GM19395 (cell line): ENCODE measurements around the gene GJA5.

Source experiments
- ATAC-seq: cut with Tn5 transposase; IDR thresholded peaks from one replicate; pipeline ENCODE4 v1.9.1; 2021; ENCODE audit warnings: mild to moderate bottlenecking, moderate library complexity; ENCODE audit not compliant: unreplicated experiment

The GJA5 gene

DNA sequence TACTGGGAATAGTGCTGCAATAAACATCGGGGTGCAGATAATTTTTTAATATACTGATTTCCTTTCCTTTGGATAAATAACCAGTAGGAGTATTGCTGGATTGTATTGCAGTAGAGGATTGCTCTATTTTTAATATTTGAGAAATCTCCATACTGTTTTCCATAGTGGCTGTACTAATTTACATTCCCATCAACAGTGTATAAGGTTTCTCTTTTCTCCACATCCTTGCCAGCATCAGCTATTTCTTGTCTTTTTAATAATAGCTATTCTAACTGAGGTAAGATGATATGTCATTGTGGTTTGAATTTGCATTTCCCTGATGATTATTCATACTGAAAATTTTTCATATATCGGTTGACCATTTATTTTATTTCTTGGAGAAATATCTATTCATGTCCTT is 31.1 kb downstream of the GJA5 start:
- no peak for ATAC-seq

DNA sequence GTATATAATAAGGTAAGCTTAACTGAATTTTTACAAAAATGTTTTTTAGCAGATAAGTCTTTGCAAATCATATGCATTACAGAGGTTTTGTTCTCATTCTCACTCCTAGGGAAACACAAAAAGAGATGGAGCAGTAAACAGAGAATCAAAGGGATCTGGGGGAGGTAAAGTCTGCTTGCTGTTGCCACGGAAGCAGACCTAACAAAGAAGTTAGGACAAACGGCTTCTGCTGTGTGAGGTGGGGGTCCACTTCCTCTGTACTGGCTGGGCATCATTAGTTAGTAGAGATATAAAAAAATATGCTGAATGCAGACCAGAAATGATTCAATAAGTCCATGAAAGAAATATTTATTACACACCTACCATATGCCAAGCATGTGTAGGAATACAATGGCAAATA is 34.2 kb downstream of the GJA5 start:
- no peak for ATAC-seq

DNA sequence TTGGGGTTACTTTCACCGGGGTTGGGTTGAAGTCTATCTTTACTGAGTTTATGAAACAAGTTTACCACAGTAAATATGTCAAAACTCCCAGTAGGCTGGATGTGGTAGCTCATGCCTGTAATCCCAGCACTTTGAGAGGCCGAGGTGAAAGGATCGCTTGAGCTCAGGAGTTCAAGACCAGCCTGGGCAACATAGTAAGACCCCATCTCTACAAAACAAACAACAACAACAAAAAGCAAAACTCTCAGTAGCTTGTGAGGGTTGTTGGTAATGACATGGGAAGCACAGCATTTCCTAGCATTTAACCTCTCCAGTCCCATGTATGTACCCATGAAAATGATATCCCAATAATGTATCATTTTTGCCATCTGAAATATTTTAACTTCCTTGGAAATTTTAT is 34.7 kb downstream of the GJA5 start:
- no peak for ATAC-seq

DNA sequence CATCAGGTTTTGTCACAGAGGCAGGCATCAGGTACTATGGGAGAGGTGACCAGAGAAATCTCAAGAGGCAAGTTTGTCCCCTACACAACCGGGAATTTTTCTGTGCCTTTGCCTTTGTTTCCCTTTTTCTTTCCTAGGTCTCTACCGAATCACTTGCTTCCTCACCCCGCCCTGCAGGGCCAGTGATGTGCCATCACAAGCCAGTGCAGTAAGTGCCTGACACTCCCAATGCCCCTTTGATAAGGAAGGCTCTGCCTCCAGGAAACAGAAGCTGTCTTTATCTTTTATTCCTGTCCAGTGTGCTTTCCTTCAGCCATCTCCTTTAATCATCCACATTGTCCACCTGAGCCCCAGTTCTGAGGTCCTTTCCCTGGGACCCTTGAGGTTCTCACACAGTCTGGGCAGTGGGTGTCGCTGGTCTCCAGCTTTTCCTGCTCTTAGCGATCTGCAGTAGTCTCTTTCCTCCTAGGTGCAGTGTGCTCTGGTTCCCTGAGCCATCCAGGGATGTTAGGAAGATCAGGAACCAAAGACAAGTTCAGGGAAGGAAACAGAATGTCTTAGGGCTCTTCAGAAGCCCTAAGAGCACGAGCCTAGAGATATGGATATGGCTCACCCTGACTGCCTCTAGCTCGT is 36.6 kb downstream of the GJA5 start:
- ATAC-seq = no peak

DNA sequence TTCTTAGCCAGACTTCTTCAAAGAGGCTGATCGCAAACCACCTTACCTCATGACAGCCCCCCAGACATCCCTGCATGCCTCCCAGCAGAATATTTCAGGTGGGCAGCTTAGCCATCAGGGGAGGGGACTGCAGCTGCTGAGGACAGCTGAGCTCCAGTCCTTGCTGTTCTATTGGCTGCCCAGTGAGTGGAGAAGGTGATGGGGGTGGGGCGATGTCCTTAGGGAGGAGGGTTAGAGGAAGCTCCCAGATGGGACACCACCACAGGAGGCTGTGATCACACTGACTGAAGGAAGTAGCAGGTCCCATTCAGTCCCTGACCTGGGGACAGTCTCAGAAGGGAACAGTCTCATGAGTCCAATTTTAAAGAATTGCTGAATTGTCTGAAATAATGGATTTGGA is 38.3 kb downstream of the GJA5 start:
- ATAC-seq = no peak

DNA sequence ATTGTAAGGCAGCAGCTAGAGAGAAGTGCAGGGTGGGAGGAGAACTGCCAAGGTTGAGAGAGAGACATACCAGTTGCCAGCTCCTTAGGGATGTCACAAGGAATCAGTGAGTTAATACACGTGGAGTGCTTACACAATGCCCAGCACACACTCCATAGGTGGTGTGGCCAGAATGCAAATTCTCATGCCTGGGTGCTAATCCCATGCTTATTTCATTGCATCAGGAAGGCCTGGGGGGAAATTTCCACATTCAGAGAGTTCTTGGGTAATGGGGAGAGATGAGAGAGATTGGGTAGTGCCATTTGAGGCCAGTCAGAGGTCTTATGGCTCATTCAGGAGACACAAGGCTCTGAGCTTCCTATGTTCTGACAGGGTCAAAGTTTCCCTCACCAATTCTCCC is 38.7 kb downstream of the GJA5 start:
- no peak for ATAC-seq

DNA sequence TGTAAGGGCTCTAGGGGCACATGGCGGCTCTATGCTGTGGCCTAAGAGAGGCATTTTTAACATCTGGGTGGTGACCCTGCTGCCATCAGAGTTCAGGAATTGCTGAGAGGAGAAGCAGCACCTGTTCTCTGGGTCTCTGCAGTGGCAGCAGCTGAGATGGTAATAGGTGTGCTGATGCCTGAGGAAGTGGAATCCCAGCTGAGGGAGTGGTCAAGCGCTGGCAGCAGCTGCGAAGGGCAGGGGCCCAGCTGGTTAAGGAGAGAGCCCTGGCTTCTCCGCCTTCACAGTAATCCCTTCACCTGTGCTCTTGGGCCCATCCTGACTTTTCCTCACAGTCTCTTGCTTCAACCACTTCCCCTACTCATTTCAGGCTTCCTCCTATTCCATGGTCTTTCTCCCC is 39.8 kb downstream of the GJA5 start:
- ATAC-seq = no peak

DNA sequence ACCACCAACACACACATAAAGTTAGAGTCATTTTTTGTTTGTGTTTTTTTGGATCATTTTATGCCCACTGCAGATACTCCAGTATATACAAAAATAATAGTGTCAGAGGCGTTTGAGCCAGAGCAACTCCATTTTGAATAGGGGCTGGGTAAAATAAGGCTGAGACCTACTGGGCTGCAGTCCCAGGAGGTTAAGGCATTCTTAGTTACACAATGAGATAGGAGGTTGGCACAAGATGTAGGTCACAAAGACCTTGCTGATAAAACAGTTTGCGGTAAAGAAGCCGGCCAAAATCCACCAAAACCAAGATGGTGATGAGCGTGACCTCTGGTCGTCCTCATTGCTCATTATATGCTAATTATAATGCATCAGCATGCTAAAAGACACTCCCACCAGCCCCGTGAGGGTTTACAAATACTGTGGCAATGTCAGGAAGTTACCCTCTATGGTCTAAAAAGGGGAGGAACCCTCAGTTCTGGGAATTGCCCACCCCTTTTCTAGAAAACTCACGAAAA is 40.6 kb downstream of the GJA5 start:
- ATAC-seq = no peak

DNA sequence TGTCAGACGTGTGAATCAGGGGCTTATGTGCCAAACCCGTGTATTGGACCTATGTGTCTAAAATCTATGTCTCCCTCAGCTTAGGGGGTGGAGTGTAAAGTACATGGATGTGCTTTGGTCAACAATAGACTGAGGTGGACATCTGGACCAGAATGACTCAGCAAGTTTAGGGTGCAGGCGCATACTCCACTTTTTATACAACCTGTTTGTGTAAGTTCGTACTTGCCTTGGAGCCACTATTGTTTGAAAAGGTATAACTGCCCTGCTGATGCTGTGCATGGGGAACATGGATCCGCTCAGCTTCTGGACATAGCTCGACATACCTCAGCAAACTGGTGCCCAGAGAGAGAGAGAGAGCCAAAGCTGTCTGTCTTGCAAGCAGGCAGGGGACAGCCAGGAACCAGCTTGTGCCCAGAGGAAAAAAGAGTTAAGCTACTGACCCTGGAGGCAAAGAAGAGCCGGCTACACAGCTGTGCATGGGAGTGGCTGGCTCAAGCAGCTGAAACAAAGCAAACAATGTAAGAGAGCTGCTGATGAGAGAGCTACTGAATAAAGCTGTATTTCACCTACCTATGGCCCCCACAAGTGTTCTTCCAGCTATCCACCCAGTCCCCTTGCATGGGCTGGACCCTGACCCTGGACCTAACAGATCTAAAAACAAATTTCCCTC is 41.2 kb downstream of the GJA5 start:
- ATAC-seq = no peak

DNA sequence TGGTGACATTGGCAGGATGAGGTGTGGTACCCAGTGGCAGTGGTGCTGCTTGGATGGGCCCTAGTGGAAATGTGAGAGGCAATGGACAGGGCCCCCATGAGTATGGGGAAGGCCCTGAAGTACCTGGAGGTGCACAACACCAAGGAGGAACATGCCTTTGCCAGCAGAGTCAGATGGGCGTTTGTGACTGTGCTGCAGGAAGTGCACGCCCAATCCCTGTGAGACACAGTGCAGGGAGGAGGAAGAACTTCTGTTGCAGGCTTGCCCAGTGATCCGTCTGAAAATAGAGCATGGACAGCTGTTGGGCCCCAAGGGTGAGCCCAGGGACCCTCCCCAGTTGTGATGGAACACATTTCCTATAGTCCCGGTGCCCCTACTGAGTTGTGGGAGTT is 42.7 kb downstream of the GJA5 start:
- ATAC-seq = no peak

DNA sequence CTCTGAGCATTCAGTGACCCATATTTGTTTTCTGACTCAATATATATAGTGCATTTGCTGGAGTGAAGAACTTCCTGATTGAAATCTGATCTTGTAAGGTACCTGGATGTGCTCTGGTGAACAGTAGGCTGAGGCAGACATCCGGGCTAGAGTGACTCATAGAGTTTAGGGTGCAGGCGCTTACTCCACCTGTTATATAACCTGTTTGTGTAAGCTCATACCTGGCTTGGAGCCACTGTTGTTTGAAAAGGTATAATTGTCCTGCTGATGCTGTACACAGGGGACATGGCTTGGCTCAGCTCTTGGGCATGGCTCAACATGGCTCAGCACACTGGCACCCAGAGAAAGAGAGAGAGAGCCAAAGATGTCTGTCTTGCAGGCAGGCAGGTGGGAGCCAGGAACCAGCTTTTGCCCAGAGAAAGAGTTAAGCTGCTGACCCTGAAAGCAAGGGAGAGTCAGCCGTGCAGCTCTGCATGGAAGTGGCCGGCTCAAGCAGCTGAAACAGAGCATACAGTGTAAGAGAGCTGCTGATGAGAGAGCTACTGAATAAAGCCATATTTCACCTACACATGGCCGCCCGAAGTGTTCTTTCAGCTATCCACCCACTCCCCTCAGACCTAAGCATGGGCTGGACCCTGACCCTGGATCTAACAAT is 43.2 kb downstream of the GJA5 start:
- no peak for ATAC-seq

DNA sequence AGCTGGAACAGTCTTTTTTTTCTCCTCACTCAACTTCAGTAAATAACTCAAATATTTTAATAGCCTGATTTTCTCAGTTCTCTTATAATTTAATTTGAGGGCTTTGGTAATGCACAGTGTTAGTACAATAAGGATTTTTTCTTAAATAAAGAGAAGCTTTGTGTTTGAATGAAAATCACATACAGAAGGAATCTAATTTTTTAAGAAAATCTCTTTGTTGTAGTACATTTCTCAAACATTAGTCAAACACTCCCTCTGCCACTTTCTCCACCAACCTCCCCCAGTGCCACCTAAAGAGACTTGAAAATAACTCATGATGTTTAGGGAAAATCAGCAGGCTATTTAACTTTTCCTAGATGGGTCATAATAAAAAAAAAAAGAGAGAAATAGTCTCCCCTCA is 47.8 kb downstream of the GJA5 start:
- no peak for ATAC-seq
